ENCODE data around the gene LYSMD3. TPM values are rescaled to one million over a fixed set of nuclear protein-coding genes. Genes with fewer than 3 reads are reported as not detected.
A peak's percentile ranks its signal among the peaks of the same experiment; 100 is the strongest.

The LYSMD3 gene
- polyA plus RNA-seq, 4 donors: 28.6 to 35.6 (median 29.4) TPM

GRCh38 chr5:90484540-90484939, 44.8 kb downstream of the LYSMD3 start:
- no peak for DNase-seq (ENCODE audit: low read depth in 4 of 4, low spot score in 3 of 4)

- no peak for DNase-seq (ENCODE audit: low read depth in 4 of 4, low spot score in 3 of 4)
Observed at GRCh38 chr5:90483206-90483605, 46.2 kb downstream of the LYSMD3 start.

- DNase-seq (ENCODE audit: low read depth in 4 of 4, low spot score in 3 of 4): no peak
Observed at GRCh38 chr5:90480699-90481098, 48.7 kb downstream of the LYSMD3 start.

GRCh38 chr5:90479611-90480385, 49.6 kb downstream of the LYSMD3 start:
- no peak for DNase-seq (ENCODE audit: low read depth in 4 of 4, low spot score in 3 of 4)

- no peak for DNase-seq (ENCODE audit: low read depth in 4 of 4, low spot score in 3 of 4)
Observed at GRCh38 chr5:90477621-90478215, 51.7 kb downstream of the LYSMD3 start.

GRCh38 chr5:90477073-90477472, 52.3 kb downstream of the LYSMD3 start:
- DNase-seq (ENCODE audit: low read depth in 4 of 4, low spot score in 3 of 4): no peak

GRCh38 chr5:90476391-90476790, 53.0 kb downstream of the LYSMD3 start:
- DNase-seq (ENCODE audit: low read depth in 4 of 4, low spot score in 3 of 4): no peak

- no peak for DNase-seq (ENCODE audit: low read depth in 4 of 4, low spot score in 3 of 4)
Observed at GRCh38 chr5:90475436-90475980, 53.9 kb downstream of the LYSMD3 start.

- DNase-seq (ENCODE audit: low read depth in 4 of 4, low spot score in 3 of 4): peak; percentile 78 to 84 (median 81)
Observed at GRCh38 chr5:90474235-90475107, 54.9 kb downstream of the LYSMD3 start, which contains the start of the genes MBLAC2 and POLR3G. MBLAC2 (minus strand) TSS chr5:90474771; CDS start chr5:90474292, 479 bp downstream. POLR3G (plus strand) TSS chr5:90474864; CDS start chr5:90485568, 10,704 bp downstream.

GRCh38 chr5:90473396-90474234, 55.8 kb downstream of the LYSMD3 start:
- peak; percentile 9 to 31 (median 22) for DNase-seq (ENCODE audit: low read depth in 4 of 4, low spot score in 3 of 4)

- no peak for DNase-seq (ENCODE audit: low read depth in 4 of 4, low spot score in 3 of 4)
Observed at GRCh38 chr5:90472783-90473395, 56.5 kb downstream of the LYSMD3 start.

Other genes starting within 250 kb of the LYSMD3 start
- 10 to 100 TPM; 57.8 to 92.0 (median 76.4) TPM for gene CETN3, start 119.8 kb downstream of the LYSMD3 start, polyA plus RNA-seq (ENCODE audit: insufficient read length in 4 of 4)
- gene MBLAC2, start 54.8 kb downstream of the LYSMD3 start, polyA plus RNA-seq (ENCODE audit: insufficient read length in 4 of 4): 10 to 100 TPM in 3 of 4 donors, 1 to 10 TPM in 1; 9.8 to 13.9 (median 11.3) TPM
- gene POLR3G, start 54.7 kb downstream of the LYSMD3 start, polyA plus RNA-seq (ENCODE audit: insufficient read length in 4 of 4): 1 to 10 TPM; 2.1 to 2.8 (median 2.5) TPM
- 10 to 100 TPM in 3 of 4 donors, 1 to 10 TPM in 1; 1.7 to 12.8 (median 11.5) TPM for gene ADGRV1, start 29.2 kb upstream of the LYSMD3 start, polyA plus RNA-seq (ENCODE audit: insufficient read length in 4 of 4)